KOPT-K1 (cell line): ENCODE results near the gene PAPOLB.

Experiments used
- H3K27ac ChIP-seq: fragments of 200-600 bp; sonication (generic); 2 replicates; pipeline ENCODE4 v1.5.1; 2016; ENCODE audit warnings: antibody characterized with exemption, mild to moderate bottlenecking, low read depth, low read length; ENCODE audit not compliant: poor library complexity, severe bottlenecking
- H3K36me3 ChIP-seq: fragments of 200-600 bp; sonication (generic); 2 replicates; pipeline ENCODE4 v1.5.1; 2017; ENCODE audit warnings: antibody characterized with exemption, mild to moderate bottlenecking, low read length, moderate library complexity; ENCODE audit not compliant: insufficient read depth
- H3K9me3 ChIP-seq: fragments of 200-600 bp; sonication (generic); 2 replicates; pipeline ENCODE4 v1.5.1; 2017; ENCODE audit warnings: antibody characterized with exemption, low read length, mild to moderate bottlenecking; ENCODE audit not compliant: insufficient read depth, poor library complexity, severe bottlenecking

The PAPOLB gene

GRCh38 chr7:4883372-4884144 lies 21.7 kb upstream of the PAPOLB start, which contains the start of gene RADIL:
Gene RADIL, minus strand, starts transcription at chr7:4883716. Its CDS starts 5,577 bp downstream, at chr7:4878139.
- H3K9me3 ChIP-seq, result no peaks in the 10 kb centered on the region
- H3K27ac ChIP-seq, result no peak within 1 kb of the TSS
- no peaks in the 10 kb centered on the region for H3K36me3 ChIP-seq

- H3K27ac ChIP-seq, result no peak overlapping the region
- H3K9me3 ChIP-seq, result no peaks in the 10 kb centered on the region
- no peaks in the 10 kb centered on the region for H3K36me3 ChIP-seq
Measured at GRCh38 chr7:4883033-4883371, 21.2 kb upstream of the PAPOLB start.

- Histone ChIP-seq H3K27ac (no peak overlapping the region), H3K9me3 (no peaks in the 10 kb centered on the region), H3K36me3 (no peaks in the 10 kb centered on the region)
Measured at GRCh38 chr7:4882169-4883032, 20.6 kb upstream of the PAPOLB start.

- H3K27ac ChIP-seq, result no peak overlapping the region
- H3K9me3 ChIP-seq, result no peaks in the 10 kb centered on the region
- no peaks in the 10 kb centered on the region for H3K36me3 ChIP-seq
Measured at GRCh38 chr7:4880218-4880617, 18.4 kb upstream of the PAPOLB start.

GRCh38 chr7:4879396-4880081 lies 17.7 kb upstream of the PAPOLB start:
- H3K36me3 ChIP-seq, result no peaks in the 10 kb centered on the region
- no peak overlapping the region for H3K27ac ChIP-seq
- H3K9me3 ChIP-seq, result no peaks in the 10 kb centered on the region

- Histone ChIP-seq H3K27ac (no peak overlapping the region), H3K36me3 (no peaks in the 10 kb centered on the region), H3K9me3 (no peaks in the 10 kb centered on the region)
Measured at GRCh38 chr7:4878336-4879335, 16.8 kb upstream of the PAPOLB start.

- Histone ChIP-seq H3K36me3 (no peaks in the 10 kb centered on the region), H3K9me3 (no peaks in the 10 kb centered on the region), H3K27ac (no peak overlapping the region)
Measured at GRCh38 chr7:4876586-4876985, 14.8 kb upstream of the PAPOLB start.

- Histone ChIP-seq H3K36me3 (no peaks in the 10 kb centered on the region), H3K27ac (no peak overlapping the region), H3K9me3 (no peaks in the 10 kb centered on the region)
Measured at GRCh38 chr7:4875391-4875790, 13.6 kb upstream of the PAPOLB start.

- no peak overlapping the region for H3K27ac ChIP-seq
- H3K9me3 ChIP-seq, result peaks cover 4% of the 10 kb centered on the region
- H3K36me3 ChIP-seq, result no peaks in the 10 kb centered on the region
Measured at GRCh38 chr7:4873071-4873944, 11.5 kb upstream of the PAPOLB start.

- H3K36me3 ChIP-seq, result no peaks in the 10 kb centered on the region
- no peak overlapping the region for H3K27ac ChIP-seq
- H3K9me3 ChIP-seq, result peaks cover 6% of the 10 kb centered on the region
Measured at GRCh38 chr7:4871930-4872675, 10.3 kb upstream of the PAPOLB start.

GRCh38 chr7:4871056-4871680 lies 9.3 kb upstream of the PAPOLB start:
- H3K27ac ChIP-seq, result no peak overlapping the region
- no peaks in the 10 kb centered on the region for H3K36me3 ChIP-seq
- peaks cover 12% of the 10 kb centered on the region for H3K9me3 ChIP-seq

GRCh38 chr7:4868493-4868892 lies 6.7 kb upstream of the PAPOLB start:
- Histone ChIP-seq H3K36me3 (no peaks in the 10 kb centered on the region), H3K9me3 (peaks cover 12% of the 10 kb centered on the region), H3K27ac (no peak overlapping the region)
